Cortex of kidney (tissue), 1 donor: Measurements from ENCODE around the gene EPN2.

ENCODE experiments used
- DNase-seq: peaks from one replicate; lab custom pipeline; 2025; lab: John Stamatoyannopoulos, UW

EPN2 gene

GRCh38 chr17:19331134-19331533 lies 94.0 kb downstream of the EPN2 start:
- DNase-seq: no peak

- no peak for DNase-seq
Observed at GRCh38 chr17:19331543-19332245, 94.5 kb downstream of the EPN2 start.

GRCh38 chr17:19332371-19333131 lies 95.4 kb downstream of the EPN2 start:
- DNase-seq: no peak

- DNase-seq: no peak
Observed at GRCh38 chr17:19333132-19333440, 95.9 kb downstream of the EPN2 start.

- no peak for DNase-seq
Observed at GRCh38 chr17:19333736-19334290, 96.6 kb downstream of the EPN2 start.

- no peak for DNase-seq
Observed at GRCh38 chr17:19334331-19334730, 97.2 kb downstream of the EPN2 start.

- no peak for DNase-seq
Observed at GRCh38 chr17:19335951-19336631, 98.9 kb downstream of the EPN2 start.

- DNase-seq: no peak
Observed at GRCh38 chr17:19336938-19337711, 100.0 kb downstream of the EPN2 start.

- DNase-seq: no peak
Observed at GRCh38 chr17:19337712-19338023, 100.5 kb downstream of the EPN2 start.

- no peak for DNase-seq
Observed at GRCh38 chr17:19338031-19338990, 101.1 kb downstream of the EPN2 start.

- no peak for DNase-seq
Observed at GRCh38 chr17:19339341-19339815, 102.2 kb downstream of the EPN2 start.

- no peak for DNase-seq
Observed at GRCh38 chr17:19341211-19341631, 104.1 kb downstream of the EPN2 start.

GRCh38 chr17:19341641-19342610 lies 104.8 kb downstream of the EPN2 start:
- no peak for DNase-seq

GRCh38 chr17:19342611-19343255 lies 105.6 kb downstream of the EPN2 start:
- no peak for DNase-seq

- no peak for DNase-seq
Observed at GRCh38 chr17:19343256-19343630, 106.1 kb downstream of the EPN2 start.

GRCh38 chr17:19343671-19344151 lies 106.5 kb downstream of the EPN2 start:
- no peak for DNase-seq

GRCh38 chr17:19344311-19345066 lies 107.3 kb downstream of the EPN2 start:
- DNase-seq: no peak

- DNase-seq: no peak
Observed at GRCh38 chr17:19345067-19345460, 107.9 kb downstream of the EPN2 start.
